CD1c-positive myeloid dendritic cell (primary cell): ENCODE measurements around the gene RIN1.
A peak's percentile ranks its signal among the peaks of the same experiment; 100 is the strongest.
"Not testable (repeated sequence)": the region's sequence is repeated elsewhere in the genome, so short reads cannot be mapped to it uniquely, and the experiment has no call there.

Experiments
- DNase-seq: peaks from one replicate; pipeline ENCODE4 v3.0.0-alpha.2; 2016; ENCODE audit errors: extremely low spot score

RIN1 gene

DNA sequence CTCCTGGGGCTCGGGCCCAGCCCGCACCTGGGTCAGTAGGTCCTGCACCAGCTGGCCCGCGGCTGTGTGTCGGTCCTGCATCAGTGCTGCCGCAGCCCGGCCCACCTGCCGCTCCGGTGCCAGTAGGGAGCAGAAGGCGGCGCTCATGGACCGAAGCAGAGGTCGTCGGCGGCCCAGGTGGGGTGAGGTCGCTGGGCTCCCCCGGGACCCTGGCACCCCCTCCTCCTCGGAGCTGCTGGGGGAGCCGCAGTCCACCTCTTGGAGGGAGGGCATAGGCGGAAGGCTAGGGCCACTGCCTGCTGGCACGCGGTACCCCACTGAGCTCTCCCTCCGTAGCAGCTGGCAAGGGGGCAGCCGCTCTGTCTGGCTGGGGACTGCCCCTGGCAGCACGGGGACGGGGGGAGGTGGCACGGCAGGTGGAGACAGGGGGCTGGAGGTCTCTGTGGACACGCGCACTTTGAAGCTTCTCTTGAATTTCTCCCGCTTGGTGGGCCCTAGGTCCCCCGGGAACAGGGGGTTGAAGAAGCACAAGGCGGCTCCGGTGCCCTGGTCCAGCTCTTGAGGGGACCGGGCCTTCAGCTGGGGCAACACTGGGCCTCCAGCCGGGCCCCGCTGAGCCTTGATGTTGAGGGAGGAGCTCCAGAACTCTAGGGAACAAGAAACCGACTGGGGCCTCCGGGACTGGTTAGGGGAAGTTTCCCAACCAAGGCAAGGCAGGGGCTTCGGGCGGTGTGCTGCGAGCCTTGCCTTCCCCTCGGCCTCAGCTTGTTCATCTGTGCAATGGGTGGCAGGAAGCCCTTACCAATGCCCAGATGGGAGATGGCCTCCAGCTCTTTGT lies 1.4 kb downstream of the RIN1 start:
- peak; percentile 61 for DNase-seq

DNA sequence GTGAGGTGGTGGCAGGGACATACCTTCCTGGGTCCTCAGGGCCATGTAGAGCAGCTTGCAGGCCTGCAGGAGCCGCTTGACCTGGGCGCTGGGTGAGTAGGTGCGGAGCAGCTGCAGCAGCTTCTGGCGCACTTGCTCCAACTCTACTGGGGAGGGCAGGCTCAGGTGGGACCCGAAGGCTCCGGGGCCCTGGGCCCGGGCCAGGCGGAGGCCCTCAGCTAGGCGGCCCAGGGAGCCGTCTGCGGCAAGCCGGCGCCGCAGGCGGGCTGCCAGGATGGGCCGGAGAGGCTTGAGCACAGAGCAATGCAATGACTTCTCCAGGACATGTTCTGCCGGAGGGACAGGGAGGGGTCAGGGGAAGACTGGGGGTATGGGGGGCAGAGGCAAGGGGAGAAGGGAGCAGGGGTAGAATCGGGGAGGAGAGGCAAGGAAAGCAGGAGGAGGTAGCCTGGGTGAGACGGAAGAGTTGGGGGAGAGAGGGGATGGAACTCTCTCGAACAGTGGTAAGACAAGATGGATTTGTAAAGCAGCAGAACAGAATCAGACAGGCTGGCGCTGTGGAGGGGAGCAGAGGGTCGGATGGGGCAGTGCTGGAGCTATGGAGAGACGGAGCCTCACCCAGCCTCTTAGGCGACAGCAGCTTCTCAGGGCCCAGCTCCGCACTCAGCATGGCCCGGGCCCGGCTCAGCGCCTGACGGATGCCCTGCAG lies 2.2 kb downstream of the RIN1 start:
- DNase-seq = no peak

DNA sequence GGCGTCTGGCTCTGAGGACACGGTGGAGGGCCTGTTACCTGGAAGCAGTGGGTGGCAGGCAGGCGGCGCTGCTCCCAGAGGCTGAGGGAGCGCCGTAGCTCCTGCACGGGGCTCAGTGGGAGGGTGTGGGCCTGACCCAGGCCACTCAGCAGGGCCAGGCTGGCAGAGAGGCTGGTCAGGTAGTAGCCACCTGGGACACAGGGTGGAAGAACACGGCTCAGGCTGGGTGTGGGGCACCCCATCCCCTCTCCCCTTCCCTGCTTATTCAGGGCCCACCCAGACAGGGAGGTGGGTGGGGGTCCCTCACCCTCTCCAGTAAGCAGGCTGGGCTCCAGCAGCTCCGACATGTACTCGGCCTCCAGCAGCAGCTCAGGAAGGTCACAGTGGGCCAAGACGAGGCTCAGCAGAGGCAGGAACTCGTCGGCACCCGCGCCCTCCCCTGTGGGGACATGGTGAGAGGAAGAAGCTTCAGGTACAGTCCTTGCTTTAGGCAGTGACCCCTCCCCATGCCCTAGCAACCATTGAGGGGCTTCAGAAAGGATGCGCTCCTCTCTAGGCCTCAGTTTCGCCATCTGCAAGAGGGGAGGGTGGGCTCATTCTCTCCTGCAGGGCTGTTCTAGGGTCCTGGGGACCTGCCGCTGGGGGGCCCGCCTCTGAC lies 2.9 kb downstream of the RIN1 start:
- no peak for DNase-seq

DNA sequence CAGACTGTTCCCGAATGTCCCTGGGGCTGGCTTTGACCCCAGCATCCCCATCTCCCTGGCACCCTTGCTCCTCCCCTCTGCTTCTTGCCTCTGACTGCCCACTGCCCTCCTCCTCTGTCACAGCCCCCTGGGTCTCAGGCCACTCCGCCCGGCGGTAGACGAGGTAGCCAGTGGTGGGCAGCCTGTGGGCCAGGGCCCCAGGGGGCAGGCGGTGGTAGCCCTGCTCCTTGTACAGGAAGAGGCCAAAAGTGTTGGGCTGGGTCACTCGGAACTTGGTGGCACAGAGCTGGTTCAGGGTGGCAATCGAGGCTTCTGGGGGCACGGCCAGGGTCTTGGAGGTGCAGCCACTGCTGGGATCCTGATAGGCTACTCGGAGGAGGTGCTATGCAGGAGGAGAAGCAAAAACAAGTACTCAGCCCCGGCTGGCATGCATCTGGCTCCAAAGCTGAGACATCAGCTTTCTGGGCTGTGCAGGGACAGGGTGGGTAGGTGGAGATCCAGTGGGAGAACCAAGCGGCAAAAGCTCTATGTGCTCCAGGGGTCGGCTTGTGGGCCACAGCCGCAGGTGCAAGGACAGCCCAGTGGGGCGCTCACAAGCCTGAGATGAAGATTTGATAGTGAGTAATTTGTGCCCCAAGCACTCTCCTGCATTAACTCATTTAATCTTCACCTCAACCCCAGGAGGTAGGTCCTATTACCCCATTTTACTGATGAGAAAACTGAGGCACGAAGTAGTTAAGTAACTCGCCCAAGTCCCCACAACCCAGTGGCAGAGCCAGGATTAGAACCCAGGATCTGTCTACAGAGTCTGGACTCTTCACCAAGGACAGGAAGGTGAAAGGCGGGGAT lies 3.6 kb downstream of the RIN1 start:
- no peak for DNase-seq

- no peak for DNase-seq
Measured at GRCh38 chr11:66331542-66332370, 4.5 kb downstream of the RIN1 start.

- DNase-seq = no peak
Measured at GRCh38 chr11:66330931-66331330, 5.3 kb downstream of the RIN1 start.

- DNase-seq = no peak
Measured at GRCh38 chr11:66329165-66329673, 7.0 kb downstream of the RIN1 start.

- peak; percentile 85 for DNase-seq
Measured at GRCh38 chr11:66328302-66329144, 7.7 kb downstream of the RIN1 start.

GRCh38 chr11:66328031-66328301 lies 8.3 kb downstream of the RIN1 start:
- DNase-seq = no peak

GRCh38 chr11:66327171-66328030 lies 8.8 kb downstream of the RIN1 start:
- DNase-seq = no peak

DNA sequence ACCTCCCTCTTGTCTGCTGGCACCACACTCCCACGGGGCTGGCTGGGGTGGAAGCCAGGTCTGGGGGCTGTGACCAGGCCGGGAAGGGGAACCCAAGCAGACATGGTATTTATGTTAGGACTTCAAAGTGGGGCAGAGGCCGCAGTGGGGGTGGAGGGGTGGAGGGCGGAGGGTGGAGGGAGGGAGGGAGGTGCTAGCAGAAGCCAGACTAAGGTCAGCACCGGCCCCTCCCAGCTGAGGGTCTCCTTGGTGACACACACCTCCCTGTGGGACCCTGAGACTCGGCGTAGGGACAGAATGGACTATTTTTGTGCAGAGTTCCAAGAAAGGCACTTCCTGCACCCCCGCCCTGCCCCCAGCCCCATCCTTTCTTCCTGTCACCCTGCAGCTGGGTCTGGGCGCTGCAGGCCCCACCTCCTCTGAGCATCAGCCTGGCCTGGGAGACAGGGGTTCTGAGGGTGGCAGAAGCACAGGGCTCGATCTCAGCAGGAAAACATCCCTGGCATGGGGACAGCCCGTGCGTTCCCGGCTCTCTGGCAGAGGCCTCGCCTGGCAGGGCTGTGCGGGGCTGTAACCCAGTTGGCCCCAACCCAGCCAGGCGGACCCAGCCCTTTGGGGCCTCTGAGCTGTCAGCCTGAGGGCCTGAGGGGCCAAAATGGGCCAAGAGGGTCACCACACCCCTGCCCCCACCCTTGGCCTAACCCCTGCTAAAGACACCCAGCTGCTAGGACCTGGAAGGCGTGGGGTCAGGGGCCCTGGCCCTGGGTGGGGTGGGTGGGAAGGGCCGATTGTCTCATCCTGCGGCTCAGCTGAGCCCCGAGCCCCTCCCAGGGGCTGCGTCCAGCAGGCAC lies 9.7 kb downstream of the RIN1 start:
- no peak for DNase-seq

DNA sequence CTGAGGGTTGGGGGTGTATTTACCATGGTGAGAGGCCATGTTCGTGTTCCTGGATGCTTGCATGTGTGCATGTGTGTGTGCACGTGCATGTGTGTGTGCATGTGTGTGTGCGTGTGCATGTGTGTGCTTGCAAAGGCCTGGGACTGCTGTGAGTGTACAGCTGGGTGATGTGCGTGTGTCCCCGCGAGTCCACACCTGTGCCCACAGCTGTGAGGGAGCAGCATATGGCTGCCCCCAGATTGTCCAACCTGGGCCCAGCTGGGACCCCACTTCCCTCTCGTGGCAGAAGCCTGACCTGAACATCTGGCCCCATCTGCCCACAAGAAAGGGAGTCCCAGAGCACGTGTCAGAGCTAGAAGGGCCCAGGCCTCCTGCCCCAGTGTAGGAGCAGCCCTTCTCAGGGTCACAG lies 11.0 kb downstream of the RIN1 start:
- no peak for DNase-seq

DNA sequence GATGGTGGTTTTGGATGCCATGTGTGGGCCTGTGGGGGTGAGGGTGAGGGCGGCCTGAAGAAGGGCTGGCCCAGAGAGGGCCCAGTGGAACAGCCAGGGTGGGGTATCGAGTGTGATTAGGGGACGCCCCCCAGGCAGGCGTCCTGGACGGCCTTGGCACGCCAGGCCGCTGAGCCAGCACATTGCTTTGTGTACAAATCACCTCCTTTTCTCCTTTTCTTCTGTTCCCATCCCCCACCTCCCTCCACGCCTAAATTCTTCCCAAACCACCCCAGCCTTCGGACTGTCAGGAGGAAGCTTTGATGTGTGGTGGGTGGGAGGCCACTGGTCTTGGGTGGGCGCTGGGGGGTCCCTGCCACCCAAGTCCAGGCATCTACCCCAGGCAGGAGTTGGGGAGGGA lies 11.6 kb downstream of the RIN1 start:
- no peak for DNase-seq

GRCh38 chr11:66323684-66324083 lies 12.6 kb downstream of the RIN1 start:
- DNase-seq = no peak

DNA sequence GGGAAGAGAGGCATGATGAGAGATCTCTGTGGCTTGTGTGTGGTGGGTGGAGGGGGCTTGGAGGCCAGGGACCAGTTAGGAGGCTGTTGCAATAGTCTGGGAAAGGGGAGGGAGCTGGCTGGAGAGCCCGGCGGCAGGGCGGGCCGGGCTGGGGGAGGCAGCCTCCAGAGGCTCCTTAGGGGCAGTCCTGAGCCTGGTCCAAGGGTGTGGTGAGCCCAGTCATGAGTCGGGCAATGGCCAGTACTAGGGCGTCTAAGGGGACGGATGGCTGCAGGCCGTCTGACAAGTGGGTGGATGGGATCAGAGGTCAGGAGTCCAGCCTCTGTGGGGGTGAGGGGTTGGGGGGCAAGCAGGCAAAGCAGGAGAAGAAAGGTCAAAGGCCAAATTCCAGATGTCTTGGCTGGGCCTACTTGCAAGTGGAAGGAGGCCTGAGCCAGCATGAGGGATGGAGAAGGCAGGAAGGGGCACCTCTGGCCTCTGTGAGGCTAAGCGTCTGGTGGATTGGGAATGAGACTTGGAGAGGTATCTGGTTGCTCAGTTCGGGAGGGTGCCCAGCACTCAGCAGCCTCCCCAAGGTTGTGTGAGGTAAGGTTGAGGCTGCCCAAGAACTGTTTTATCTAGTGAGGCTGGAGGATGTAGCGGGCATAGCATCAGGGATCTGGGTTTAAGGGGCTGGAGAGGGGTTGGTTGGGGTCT lies 13.4 kb downstream of the RIN1 start:
- no peak for DNase-seq

DNA sequence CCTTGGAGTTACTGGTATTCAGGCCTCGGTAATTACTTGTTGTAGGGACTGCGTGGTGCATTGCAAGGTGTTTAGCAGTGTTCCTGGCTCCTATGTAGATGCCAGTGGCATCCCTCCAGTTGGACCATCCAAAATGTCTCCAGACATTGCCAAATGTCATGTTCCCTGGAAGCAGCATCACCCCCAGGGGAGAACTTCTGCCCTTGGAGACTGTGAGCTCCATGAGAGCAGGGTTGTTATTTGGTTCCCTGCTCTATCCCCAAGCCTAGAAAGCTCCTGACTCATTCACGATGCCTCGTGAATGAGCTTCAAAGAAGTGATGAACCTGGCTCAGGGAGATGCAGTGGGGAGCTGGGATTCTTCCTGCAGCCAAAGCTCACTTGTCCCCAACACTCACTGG lies 14.6 kb downstream of the RIN1 start:
- no peak for DNase-seq

DNA sequence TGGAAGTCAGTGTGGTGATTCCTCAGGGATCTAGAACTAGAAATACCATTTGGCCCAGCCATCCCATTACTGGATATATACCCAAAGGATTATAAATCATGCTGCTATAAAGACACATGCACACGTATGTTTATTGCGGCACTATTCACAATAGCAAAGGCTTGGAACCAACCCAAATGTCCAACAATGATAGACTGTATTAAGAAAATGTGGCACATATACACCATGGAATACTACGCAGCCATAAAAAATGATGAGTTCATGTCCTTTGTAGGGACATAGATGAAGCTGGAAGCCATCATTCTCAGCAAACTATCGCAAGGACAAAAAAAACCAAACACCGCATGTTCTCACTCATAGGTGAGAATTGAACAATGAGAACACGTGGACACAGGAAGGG lies 15.5 kb downstream of the RIN1 start:
- not testable (repeated sequence) for DNase-seq
